ENCODE measurements around the gene IDI2. TPM values are rescaled to one million over a fixed set of nuclear protein-coding genes. Genes with fewer than 3 reads are reported as not detected.
A peak's percentile ranks its signal among the peaks of the same experiment; 100 is the strongest.

IDI2 gene
- polyA plus RNA-seq, 2 of the 4 experiments (the other 2 are of a cell fraction): not detected

GRCh38 chr10:1020958-1021357 lies 4.7 kb downstream of the IDI2 start:
- Histone ChIP-seq H3K4me1 (no peaks in the 10 kb centered on the region), H3K27ac (no peak overlapping the region), H3K4me2 (no peak overlapping the region), H3K9me3 (no peaks in the 10 kb centered on the region), H3K4me3 (no peak overlapping the region)
- CTCF ChIA-PET: interaction anchor here (0.9 kb wide), 1 partner anchor 8 kb away, joined by 3 read pairs; no protein-coding TSS in a partner anchor
- ATAC-seq (peak; percentile 25 to 32; a peak in 5 of 6 replicates), DNase-seq (ENCODE audit: low read depth in 1 of 2, low spot score in 1 of 2) (no peak), FAIRE-seq (no peak)
- POLR2A ChIA-PET: interaction anchor here (0.8 to 1.0 kb wide), 2 partner anchors 28 kb away, joined by 3 read pairs; partner anchors contain the start of gene IDI1
- WGBS (ENCODE audit: missing lambda C conversion rate): 98% methylated on average over 4 of the region's 9 CpGs
- TF ChIP-seq HOXB5 (CRISPR knock-in tag; IDR thresholded peaks at IDR 0.05): no peak
- no peak for TF ChIP-seq ZFP36 (IDR thresholded peaks at IDR 0.05; ENCODE audit: borderline replicate concordance, partially characterized antibody)
- no peak for TF ChIP-seq CHD4 (IDR thresholded peaks at IDR 0.05; ENCODE audit: borderline replicate concordance)
- TF ChIP-seq, protein P1, sequence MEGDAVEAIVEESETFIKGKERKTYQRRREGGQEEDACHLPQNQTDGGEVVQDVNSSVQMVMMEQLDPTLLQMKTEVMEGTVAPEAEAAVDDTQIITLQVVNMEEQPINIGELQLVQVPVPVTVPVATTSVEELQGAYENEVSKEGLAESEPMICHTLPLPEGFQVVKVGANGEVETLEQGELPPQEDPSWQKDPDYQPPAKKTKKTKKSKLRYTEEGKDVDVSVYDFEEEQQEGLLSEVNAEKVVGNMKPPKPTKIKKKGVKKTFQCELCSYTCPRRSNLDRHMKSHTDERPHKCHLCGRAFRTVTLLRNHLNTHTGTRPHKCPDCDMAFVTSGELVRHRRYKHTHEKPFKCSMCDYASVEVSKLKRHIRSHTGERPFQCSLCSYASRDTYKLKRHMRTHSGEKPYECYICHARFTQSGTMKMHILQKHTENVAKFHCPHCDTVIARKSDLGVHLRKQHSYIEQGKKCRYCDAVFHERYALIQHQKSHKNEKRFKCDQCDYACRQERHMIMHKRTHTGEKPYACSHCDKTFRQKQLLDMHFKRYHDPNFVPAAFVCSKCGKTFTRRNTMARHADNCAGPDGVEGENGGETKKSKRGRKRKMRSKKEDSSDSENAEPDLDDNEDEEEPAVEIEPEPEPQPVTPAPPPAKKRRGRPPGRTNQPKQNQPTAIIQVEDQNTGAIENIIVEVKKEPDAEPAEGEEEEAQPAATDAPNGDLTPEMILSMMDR (IDR thresholded peaks at IDR 0.05): no peak
- no peak for TF ChIP-seq CBX2 (IDR thresholded peaks at IDR 0.05; ENCODE audit: borderline replicate concordance, low read depth)
- no peak for TF ChIP-seq BCL3 (IDR thresholded peaks at IDR 0.05)
- no peak for TF ChIP-seq JUNB (IDR thresholded peaks at IDR 0.05)
- TF ChIP-seq USF2 (IDR thresholded peaks at IDR 0.05): no peak
- no peak for TF ChIP-seq ZC3H11A (IDR thresholded peaks at IDR 0.05)
- no peak for TF ChIP-seq NR3C1 (IDR thresholded peaks at IDR 0.05)
- no peak for TF ChIP-seq ESRRA (IDR thresholded peaks at IDR 0.05; ENCODE audit: borderline replicate concordance, low read length)
- no peak for TF ChIP-seq RNF2 (IDR thresholded peaks at IDR 0.05; ENCODE audit: borderline replicate concordance, low read depth)

DNA sequence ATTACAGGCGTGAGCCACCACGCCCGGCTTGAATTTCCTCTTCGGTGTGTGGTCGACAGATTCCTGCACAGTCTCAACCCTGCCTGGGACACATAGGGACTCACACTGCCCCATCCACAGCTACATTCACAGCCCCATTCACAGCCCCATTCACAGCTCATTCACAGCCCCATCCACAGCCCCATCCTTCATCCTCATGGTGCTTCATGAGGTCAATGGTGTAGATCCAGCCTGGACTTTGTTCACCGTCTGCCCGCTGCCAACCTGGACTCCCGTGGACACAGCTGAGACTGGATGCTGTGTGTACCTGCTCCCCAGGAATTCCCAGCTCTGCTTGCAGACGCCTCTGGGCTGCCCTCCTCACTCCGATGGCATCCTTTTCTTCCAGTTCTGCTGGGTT lies 5.2 kb downstream of the IDI2 start:
- no peak for DNase-seq (ENCODE audit: low read depth in 1 of 2, low spot score in 1 of 2)
- Histone ChIP-seq H3K27ac (no peak overlapping the region), H3K4me2 (no peak overlapping the region), H3K4me3 (no peak overlapping the region), H3K4me1 (no peaks in the 10 kb centered on the region), H3K9me3 (no peaks in the 10 kb centered on the region)
- CTCF ChIA-PET: interaction anchor here (2.8 kb wide), 1 partner anchor 16 kb away, joined by 6 read pairs; no protein-coding TSS in a partner anchor
- no peak for TF ChIP-seq EHF (CRISPR knock-in tag; IDR thresholded peaks at IDR 0.05)
- no peak for TF ChIP-seq ZFP36 (IDR thresholded peaks at IDR 0.05; ENCODE audit: borderline replicate concordance, partially characterized antibody)
- TF ChIP-seq BHLHE40 (IDR thresholded peaks at IDR 0.05; ENCODE audit: low read depth, low read length): no peak
- TF ChIP-seq HOXB5 (CRISPR knock-in tag; IDR thresholded peaks at IDR 0.05): no peak
- no peak for TF ChIP-seq REST (IDR thresholded peaks at IDR 0.05)
- no peak for TF ChIP-seq FOSL2 (IDR thresholded peaks at IDR 0.05)
- no peak for TF ChIP-seq FOSL2 (CRISPR knock-in tag; IDR thresholded peaks at IDR 0.05)
- no peak for TF ChIP-seq HDAC2 (IDR thresholded peaks at IDR 0.05)
- no peak for TF ChIP-seq EHMT2 (IDR thresholded peaks at IDR 0.05; ENCODE audit: low read depth)
- no peak for TF ChIP-seq ZSCAN20 (CRISPR knock-in tag; IDR thresholded peaks at IDR 0.05)
- TF ChIP-seq ESRRA (IDR thresholded peaks at IDR 0.05; ENCODE audit: borderline replicate concordance, low read length): no peak
- no peak for TF ChIP-seq TFCP2L1 (CRISPR knock-in tag; IDR thresholded peaks at IDR 0.05)
- TF ChIP-seq, protein P2, sequence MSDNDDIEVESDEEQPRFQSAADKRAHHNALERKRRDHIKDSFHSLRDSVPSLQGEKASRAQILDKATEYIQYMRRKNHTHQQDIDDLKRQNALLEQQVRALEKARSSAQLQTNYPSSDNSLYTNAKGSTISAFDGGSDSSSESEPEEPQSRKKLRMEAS (IDR thresholded peaks at IDR 0.05): no peak
- no peak for TF ChIP-seq CBX2 (IDR thresholded peaks at IDR 0.05; ENCODE audit: borderline replicate concordance, low read depth)
- no peak for TF ChIP-seq CHD4 (IDR thresholded peaks at IDR 0.05; ENCODE audit: borderline replicate concordance)
- no peak for TF ChIP-seq RNF2 (IDR thresholded peaks at IDR 0.05; ENCODE audit: borderline replicate concordance, low read depth)
- TF ChIP-seq ATOH8 (CRISPR knock-in tag; IDR thresholded peaks at IDR 0.05; ENCODE audit: low read depth): no peak
- no peak for TF ChIP-seq HEYL (CRISPR knock-in tag; IDR thresholded peaks at IDR 0.05)
- TF ChIP-seq, protein P3, sequence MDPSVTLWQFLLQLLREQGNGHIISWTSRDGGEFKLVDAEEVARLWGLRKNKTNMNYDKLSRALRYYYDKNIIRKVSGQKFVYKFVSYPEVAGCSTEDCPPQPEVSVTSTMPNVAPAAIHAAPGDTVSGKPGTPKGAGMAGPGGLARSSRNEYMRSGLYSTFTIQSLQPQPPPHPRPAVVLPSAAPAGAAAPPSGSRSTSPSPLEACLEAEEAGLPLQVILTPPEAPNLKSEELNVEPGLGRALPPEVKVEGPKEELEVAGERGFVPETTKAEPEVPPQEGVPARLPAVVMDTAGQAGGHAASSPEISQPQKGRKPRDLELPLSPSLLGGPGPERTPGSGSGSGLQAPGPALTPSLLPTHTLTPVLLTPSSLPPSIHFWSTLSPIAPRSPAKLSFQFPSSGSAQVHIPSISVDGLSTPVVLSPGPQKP (IDR thresholded peaks at IDR 0.05; ENCODE audit: low read depth, low read length): no peak
- TF ChIP-seq EP300 (IDR thresholded peaks at IDR 0.05): no peak
- TF ChIP-seq POLR2AphosphoS2 (conservative IDR thresholded peaks at IDR 0.05; ENCODE audit: low read length): no peak; the same call in 1 of the 2 replicates
- 97% methylated on average over 10 of the region's 10 CpGs for WGBS (ENCODE audit: missing lambda C conversion rate)
- POLR2A ChIA-PET: interaction anchor here (1.0 kb wide), 1 partner anchor 28 kb away, joined by 3 read pairs; the partner anchor contains the start of gene IDI1
- no peak for FAIRE-seq
- ATAC-seq: peak; percentile 25 to 40; a peak in 4 of 6 replicates

Data from A549 (cell line).